Astrocyte (in vitro differentiated cells and primary cell): Measurements from ENCODE around the gene EMC10. TPM values are rescaled to one million over a fixed set of nuclear protein-coding genes. Genes with fewer than 3 reads are reported as not detected.

Experiments used
- DNase-seq: peaks from one replicate; pipeline ENCODE4 v3.0.0-alpha.2; 2010; ENCODE audit warnings: low read depth
- FAIRE-seq: peaks from 2 replicates; lab custom pipeline; 2011; peaks lifted over from hg19 to GRCh38; lab: Jason Lieb, UNC
- H2AFZ ChIP-seq: 2 replicates; pipeline ENCODE4 v1.6.0; 2012; ENCODE audit warnings: low read depth, low read length, inconsistent platforms
- H3K27ac ChIP-seq: 2 replicates; pipeline ENCODE4 v1.5.1; 2011; ENCODE audit warnings: low read depth, low read length, inconsistent platforms
- H3K27me3 ChIP-seq: 2 replicates; pipeline ENCODE4 v1.6.0; 2011; ENCODE audit warnings: low read length, inconsistent platforms; ENCODE audit not compliant: insufficient read depth
- H3K36me3 ChIP-seq: 2 replicates; pipeline ENCODE4 v1.5.1; 2011; ENCODE audit warnings: low read length, inconsistent platforms; ENCODE audit not compliant: insufficient read depth
- H3K4me1 ChIP-seq: 2 replicates; pipeline ENCODE4 v1.5.1; 2011; ENCODE audit warnings: low read length, inconsistent platforms; ENCODE audit not compliant: insufficient read depth
- H3K4me2 ChIP-seq: 2 replicates; pipeline ENCODE4 v1.6.0; 2012; ENCODE audit warnings: low read length, inconsistent platforms
- H3K4me3 ChIP-seq: 2 replicates; pipeline ENCODE4 v1.5.1; 2011; ENCODE audit warnings: low read depth, mild to moderate bottlenecking, low read length, inconsistent platforms; ENCODE audit not compliant: insufficient read depth
- H3K79me2 ChIP-seq: 2 replicates; pipeline ENCODE4 v1.6.0; 2012; ENCODE audit warnings: mild to moderate bottlenecking, low read length, inconsistent platforms; ENCODE audit not compliant: insufficient read depth
- H3K9ac ChIP-seq: 2 replicates; pipeline ENCODE4 v1.6.0; 2012; ENCODE audit warnings: mild to moderate bottlenecking, low read length, inconsistent platforms
- H3K9me3 ChIP-seq: 2 replicates; pipeline ENCODE4 v1.5.1; 2012; ENCODE audit warnings: low read depth, mild to moderate bottlenecking, low read length, inconsistent platforms; ENCODE audit not compliant: insufficient read depth
- H4K20me1 ChIP-seq: 2 replicates; pipeline ENCODE4 v1.6.0; 2012; ENCODE audit warnings: low read length, inconsistent platforms; ENCODE audit not compliant: insufficient read depth
- H3K27ac Mint-ChIP-seq: one replicate; pipeline ENCODE4 v1.8.0; 2021; ENCODE audit warnings: mild to moderate bottlenecking, mixed read lengths; ENCODE audit not compliant: unreplicated experiment
- H3K27me3 Mint-ChIP-seq: one replicate; pipeline ENCODE4 v1.8.0; 2021; ENCODE audit warnings: low read depth, mixed read lengths; ENCODE audit not compliant: unreplicated experiment
- H3K36me3 Mint-ChIP-seq: one replicate; pipeline ENCODE4 v1.8.0; 2021; ENCODE audit warnings: low read depth, mixed read lengths; ENCODE audit not compliant: unreplicated experiment
- H3K4me1 Mint-ChIP-seq: one replicate; pipeline ENCODE4 v1.8.0; 2021; ENCODE audit warnings: low read depth, mixed read lengths; ENCODE audit not compliant: unreplicated experiment
- H3K4me3 Mint-ChIP-seq: one replicate; pipeline ENCODE4 v1.8.0; 2021; ENCODE audit warnings: mild to moderate bottlenecking, moderate library complexity, mixed read lengths; ENCODE audit not compliant: unreplicated experiment
- H3K9me3 Mint-ChIP-seq: one replicate; pipeline ENCODE4 v1.8.0; 2021; ENCODE audit warnings: mild to moderate bottlenecking, mixed read lengths; ENCODE audit not compliant: unreplicated experiment
- EZH2 ChIP-seq: IDR thresholded peaks from 2 replicates; pipeline ENCODE4 v1.6.1; 2012; ENCODE audit warnings: mild to moderate bottlenecking, low read length, inconsistent platforms; ENCODE audit not compliant: insufficient read depth
- total RNA-seq: library from RNA; stranded (reverse); gene quantifications from 2 replicates; pipeline ENCODE4 v1.2.1, GENCODE V29; 2021
- TF ChIP-seq, protein P1 (sequence below): IDR thresholded peaks from 2 replicates; pipeline ENCODE4 v1.5.1; 2011; ENCODE audit warnings: low read depth, mild to moderate bottlenecking, inconsistent platforms, low read length, moderate library complexity; ENCODE audit not compliant: insufficient read depth

Gene EMC10
- total RNA-seq, 1 donor from 2014 or later = not detected

DNA sequence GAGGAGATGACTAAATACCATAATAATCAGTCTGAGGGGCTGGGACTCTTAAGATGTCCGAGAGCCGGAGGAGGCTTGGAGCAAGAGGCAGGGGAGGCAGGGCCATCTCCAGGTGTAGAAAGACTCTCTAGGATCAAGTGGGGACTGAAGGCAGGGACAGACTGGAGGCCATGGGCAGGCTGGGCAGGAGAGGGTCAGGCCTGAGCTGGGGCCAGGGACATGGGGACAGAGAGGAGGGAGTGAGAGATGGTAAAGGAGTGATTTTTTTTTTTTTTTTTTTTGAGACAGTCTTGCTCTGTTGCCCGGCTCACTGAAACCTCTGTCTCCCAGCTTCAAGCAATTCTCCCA is 32.5 kb downstream of the EMC10 start:
- no peak overlapping the region for H3K4me3 Mint-ChIP-seq

DNA sequence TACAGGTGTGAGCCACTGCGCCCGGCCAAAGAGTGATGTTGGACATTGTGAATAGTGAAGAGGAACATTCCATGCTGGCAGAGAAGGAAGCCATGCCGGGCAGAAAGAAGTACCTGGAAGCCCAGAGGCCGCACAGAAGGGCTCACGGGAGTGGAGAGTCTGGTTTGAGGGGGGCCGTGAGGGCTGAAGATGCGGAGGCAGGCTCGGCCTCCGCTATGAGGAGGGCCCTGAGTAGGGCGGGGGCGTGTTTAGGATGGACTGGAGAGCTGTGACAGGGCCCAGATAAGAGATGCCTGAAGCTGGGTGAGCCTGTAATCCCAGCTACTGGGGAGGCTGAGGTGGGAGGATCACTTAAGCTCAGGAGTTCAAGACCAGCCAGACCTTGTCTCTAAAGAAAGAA is 33.1 kb downstream of the EMC10 start:
- DNase-seq (no peak), FAIRE-seq (no peak)
- peaks cover 4% of the 10 kb centered on the region for H3K4me1 ChIP-seq
- TF ChIP-seq, protein P1, sequence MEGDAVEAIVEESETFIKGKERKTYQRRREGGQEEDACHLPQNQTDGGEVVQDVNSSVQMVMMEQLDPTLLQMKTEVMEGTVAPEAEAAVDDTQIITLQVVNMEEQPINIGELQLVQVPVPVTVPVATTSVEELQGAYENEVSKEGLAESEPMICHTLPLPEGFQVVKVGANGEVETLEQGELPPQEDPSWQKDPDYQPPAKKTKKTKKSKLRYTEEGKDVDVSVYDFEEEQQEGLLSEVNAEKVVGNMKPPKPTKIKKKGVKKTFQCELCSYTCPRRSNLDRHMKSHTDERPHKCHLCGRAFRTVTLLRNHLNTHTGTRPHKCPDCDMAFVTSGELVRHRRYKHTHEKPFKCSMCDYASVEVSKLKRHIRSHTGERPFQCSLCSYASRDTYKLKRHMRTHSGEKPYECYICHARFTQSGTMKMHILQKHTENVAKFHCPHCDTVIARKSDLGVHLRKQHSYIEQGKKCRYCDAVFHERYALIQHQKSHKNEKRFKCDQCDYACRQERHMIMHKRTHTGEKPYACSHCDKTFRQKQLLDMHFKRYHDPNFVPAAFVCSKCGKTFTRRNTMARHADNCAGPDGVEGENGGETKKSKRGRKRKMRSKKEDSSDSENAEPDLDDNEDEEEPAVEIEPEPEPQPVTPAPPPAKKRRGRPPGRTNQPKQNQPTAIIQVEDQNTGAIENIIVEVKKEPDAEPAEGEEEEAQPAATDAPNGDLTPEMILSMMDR = no peak
- no peak for TF ChIP-seq EZH2
- Mint-ChIP-seq H3K9me3 (peaks cover 29% of the 10 kb centered on the region), H3K4me1 (no peaks in the 10 kb centered on the region), H3K27ac (no peak overlapping the region), H3K27me3 (no peaks in the 10 kb centered on the region), H3K4me3 (no peak overlapping the region), H3K36me3 (no peaks in the 10 kb centered on the region)
- H3K27me3 ChIP-seq = no peaks in the 10 kb centered on the region
- H3K36me3 ChIP-seq = no peaks in the 10 kb centered on the region
- H4K20me1 ChIP-seq = no peaks in the 10 kb centered on the region
- H3K79me2 ChIP-seq = peaks cover 9% of the 10 kb centered on the region
- H2AFZ ChIP-seq = no peak overlapping the region
- H3K9me3 ChIP-seq = no peaks in the 10 kb centered on the region
- H3K9ac ChIP-seq = no peak overlapping the region
- no peak overlapping the region for H3K27ac ChIP-seq
- no peak overlapping the region for H3K4me2 ChIP-seq
- no peak overlapping the region for H3K4me3 ChIP-seq

More for the DNA sequence above, 32.5 kb downstream of the EMC10 start:
- Mint-ChIP-seq H3K36me3 (no peaks in the 10 kb centered on the region), H3K27ac (no peak overlapping the region), H3K4me1 (no peaks in the 10 kb centered on the region), H3K9me3 (peaks cover 25% of the 10 kb centered on the region), H3K27me3 (no peaks in the 10 kb centered on the region)
- no peak overlapping the region for H2AFZ ChIP-seq
- no peaks in the 10 kb centered on the region for H3K27me3 ChIP-seq
- H4K20me1 ChIP-seq = no peaks in the 10 kb centered on the region
- H3K9ac ChIP-seq = no peak overlapping the region
- H3K36me3 ChIP-seq = no peaks in the 10 kb centered on the region
- peaks cover 4% of the 10 kb centered on the region for H3K4me1 ChIP-seq
- peaks cover 9% of the 10 kb centered on the region for H3K79me2 ChIP-seq
- TF ChIP-seq, protein P1 = no peak
- no peak for TF ChIP-seq EZH2
- H3K27ac ChIP-seq = no peak overlapping the region
- FAIRE-seq = no peak
- no peak for DNase-seq
- no peak overlapping the region for H3K4me3 ChIP-seq
- H3K4me2 ChIP-seq = no peak overlapping the region
- no peaks in the 10 kb centered on the region for H3K9me3 ChIP-seq

DNA sequence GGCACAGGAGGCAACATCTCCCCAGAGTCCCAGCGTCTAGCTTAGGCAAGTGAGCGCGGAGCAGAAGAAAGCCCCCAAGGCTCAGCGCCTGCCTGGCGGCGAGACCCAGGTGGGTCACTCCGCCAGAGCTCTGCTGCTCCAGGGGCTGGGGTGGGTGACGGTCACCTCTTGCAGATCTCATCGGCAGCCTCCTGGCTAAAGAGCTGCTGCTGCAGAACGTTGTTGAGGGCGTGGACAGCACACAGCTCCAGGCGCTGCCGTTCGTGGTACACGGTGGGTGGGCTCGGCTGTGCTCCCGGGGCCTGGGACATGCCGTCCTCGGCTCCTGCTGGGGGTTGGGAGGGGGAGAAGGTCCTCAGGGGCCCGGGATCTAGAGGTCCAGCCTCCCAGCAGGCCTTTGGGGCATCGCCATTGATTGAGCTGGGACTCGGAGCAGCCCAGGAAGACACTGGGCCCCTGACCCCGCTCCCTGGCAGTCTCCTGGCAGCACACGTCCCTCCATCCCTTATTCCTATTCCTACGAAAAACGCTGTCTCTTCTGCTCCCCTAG is 33.9 kb downstream of the EMC10 start:
- Histone ChIP-seq H3K9ac (peak overlapping the region; percentile 84), H3K4me2 (peak overlapping the region; percentile 99), H3K27me3 (no peaks in the 10 kb centered on the region), H3K4me1 (peaks cover 4% of the 10 kb centered on the region), H3K36me3 (no peaks in the 10 kb centered on the region), H3K79me2 (peaks cover 9% of the 10 kb centered on the region), H3K9me3 (no peaks in the 10 kb centered on the region), H2AFZ (peak overlapping the region; percentile 58), H4K20me1 (no peaks in the 10 kb centered on the region), H3K27ac (peak overlapping the region; percentile 45), H3K4me3 (peak overlapping the region; percentile 76)
- FAIRE-seq = no peak
- no peaks in the 10 kb centered on the region for H3K36me3 Mint-ChIP-seq
- peaks cover 29% of the 10 kb centered on the region for H3K9me3 Mint-ChIP-seq
- H3K27ac Mint-ChIP-seq = no peak overlapping the region
- TF ChIP-seq, protein P1 = no peak
- TF ChIP-seq EZH2 = no peak
- no peaks in the 10 kb centered on the region for H3K4me1 Mint-ChIP-seq
- H3K4me3 Mint-ChIP-seq = no peak overlapping the region
- no peaks in the 10 kb centered on the region for H3K27me3 Mint-ChIP-seq
- no peak for DNase-seq
